Amniotic epithelial cell (primary cell): Measurements from ENCODE around the gene IDH2.

ENCODE experiments used
- DNase-seq: peaks from one replicate; pipeline ENCODE4 v3.0.0-alpha.2; 2010; ENCODE audit warnings: low read depth

Gene IDH2

GRCh38 chr15:90043530-90044010, 58.7 kb downstream of the IDH2 start:
- DNase-seq: no peak

GRCh38 chr15:90042766-90043529, 59.3 kb downstream of the IDH2 start:
- DNase-seq: no peak

GRCh38 chr15:90042356-90042755, 59.9 kb downstream of the IDH2 start:
- DNase-seq: no peak

- no peak for DNase-seq
Observed at GRCh38 chr15:90040618-90041017, 61.6 kb downstream of the IDH2 start.

DNA sequence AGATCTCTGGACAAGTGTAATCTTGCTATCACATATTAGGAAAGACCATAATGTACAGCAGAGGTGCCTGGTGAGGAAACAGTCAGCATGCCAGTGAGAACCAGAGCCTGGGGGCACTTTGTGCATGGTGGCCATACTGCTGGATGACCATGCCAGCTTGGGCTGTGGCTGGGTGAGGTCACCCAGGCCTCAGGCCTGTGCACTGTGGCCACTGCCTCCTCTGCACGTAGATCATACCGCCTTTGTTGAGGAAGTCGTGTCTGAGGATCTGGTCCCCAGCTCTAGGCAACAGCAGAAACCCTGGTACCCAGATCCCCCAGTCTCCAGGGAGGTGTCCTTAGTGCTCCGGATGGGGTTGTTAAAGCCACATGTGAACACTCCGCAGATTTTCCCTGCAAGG, 62.3 kb downstream of the IDH2 start:
- no peak for DNase-seq

DNA sequence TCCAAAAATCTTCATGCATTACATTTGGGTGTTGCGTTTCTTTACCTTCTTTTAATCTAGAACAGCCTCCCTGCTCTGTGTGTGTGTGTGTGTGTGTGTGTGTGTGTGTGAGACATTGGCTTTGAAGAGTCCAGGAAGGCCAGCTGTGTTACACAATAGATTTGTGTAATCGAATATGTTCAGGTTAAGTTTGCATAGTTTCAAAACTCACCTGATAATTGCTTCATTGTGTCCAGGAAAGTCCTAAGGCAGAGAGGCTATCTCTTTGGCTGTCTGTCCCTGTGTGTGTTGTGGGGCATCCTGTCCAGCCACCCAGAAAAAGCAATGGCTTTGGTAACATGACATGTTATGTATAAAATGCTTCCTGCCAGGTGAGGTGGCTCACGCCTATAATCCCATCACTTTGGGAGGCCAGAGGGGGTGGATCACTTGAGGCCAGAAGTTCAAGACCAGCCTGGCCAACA, 63.6 kb downstream of the IDH2 start:
- peak; percentile 17 for DNase-seq

DNA sequence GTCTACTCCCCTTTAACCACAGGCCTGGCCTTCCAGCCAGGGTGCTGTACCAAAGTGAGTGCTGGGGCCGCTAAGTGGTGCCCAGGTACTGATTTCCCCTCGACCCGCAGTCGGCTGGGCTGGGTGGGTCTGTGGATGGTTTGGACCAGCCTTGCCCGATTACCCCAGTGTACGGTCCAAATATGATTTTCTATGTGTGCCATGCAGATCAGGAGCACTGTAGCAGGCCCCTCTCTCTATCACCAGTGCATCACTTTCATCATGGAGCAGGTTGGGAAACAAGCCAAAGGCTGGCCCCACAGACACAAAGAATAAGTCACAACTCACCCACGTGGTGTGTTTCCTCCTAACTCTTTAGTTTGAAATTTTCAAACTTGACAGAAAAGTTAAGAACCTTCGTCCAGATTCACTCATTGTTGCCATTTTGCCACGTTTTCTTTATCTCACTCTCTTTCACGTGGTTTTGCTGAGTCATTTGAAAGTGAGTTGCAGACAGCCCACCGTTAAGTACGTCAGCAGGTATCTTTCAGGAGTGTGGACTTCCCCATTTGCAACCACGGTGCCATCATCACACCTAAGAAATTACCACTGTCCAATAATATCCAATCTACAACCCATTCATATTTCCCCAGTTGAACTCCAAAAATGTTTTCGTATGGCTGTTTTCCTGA, 64.2 kb downstream of the IDH2 start:
- peak; percentile 61 for DNase-seq

- peak; percentile 57 for DNase-seq
Observed at GRCh38 chr15:90037511-90037860, 64.8 kb downstream of the IDH2 start.

DNA sequence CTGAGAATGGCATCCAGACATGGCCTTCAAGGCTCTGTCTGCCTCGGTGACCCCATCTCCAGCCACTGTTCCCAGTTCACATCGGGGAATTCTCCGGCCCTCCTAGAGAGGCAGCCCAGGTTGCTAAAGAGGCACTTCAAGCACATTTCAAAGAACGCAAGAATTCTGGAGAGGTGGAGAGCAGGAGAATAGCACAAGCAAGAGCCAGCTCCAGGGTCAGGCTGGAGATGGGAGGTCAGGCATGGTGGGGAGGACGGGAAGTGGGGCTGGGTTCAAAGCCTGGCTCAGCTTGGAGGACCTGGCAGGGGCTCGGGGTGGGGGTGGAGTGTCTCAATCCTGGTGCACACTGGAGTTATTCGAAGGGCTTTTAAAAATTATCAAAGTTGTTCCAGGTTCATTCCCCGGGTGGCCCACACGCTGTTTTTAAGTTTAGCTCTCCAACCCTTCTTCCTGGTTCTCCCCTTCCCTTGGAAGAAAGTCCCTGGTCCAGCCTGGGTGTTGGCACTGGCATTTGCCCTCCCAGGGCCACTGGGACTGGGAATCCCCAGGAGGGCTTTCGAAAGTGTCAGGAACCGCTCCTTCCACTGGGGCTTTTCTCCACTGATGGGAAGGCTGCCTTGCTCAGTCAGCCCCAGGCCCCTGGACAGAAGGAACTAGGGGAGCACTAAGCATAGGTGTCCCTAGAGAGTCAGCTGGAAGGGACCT, 65.3 kb downstream of the IDH2 start:
- DNase-seq: no peak

- no peak for DNase-seq
Observed at GRCh38 chr15:90036343-90036742, 65.9 kb downstream of the IDH2 start.

DNA sequence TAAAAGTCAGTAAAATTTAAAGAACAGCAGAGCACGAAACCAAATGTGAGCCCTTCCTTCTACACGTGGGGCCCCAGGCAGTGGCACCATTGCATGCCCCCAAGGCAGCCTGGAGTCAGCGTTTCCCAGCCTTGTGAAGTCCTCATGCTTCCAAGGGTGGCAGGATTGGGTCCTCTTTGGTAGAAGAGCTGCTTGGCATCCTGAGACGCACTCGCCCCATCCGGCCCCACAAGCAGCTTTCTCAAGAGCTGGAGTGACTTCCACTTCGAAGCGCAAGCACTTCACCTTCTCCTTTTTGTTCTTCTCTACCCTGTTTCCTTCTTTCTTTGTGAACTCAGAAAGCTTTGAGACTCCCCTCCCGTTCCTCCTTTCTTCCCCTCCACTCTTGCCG, 66.4 kb downstream of the IDH2 start:
- DNase-seq: no peak

DNA sequence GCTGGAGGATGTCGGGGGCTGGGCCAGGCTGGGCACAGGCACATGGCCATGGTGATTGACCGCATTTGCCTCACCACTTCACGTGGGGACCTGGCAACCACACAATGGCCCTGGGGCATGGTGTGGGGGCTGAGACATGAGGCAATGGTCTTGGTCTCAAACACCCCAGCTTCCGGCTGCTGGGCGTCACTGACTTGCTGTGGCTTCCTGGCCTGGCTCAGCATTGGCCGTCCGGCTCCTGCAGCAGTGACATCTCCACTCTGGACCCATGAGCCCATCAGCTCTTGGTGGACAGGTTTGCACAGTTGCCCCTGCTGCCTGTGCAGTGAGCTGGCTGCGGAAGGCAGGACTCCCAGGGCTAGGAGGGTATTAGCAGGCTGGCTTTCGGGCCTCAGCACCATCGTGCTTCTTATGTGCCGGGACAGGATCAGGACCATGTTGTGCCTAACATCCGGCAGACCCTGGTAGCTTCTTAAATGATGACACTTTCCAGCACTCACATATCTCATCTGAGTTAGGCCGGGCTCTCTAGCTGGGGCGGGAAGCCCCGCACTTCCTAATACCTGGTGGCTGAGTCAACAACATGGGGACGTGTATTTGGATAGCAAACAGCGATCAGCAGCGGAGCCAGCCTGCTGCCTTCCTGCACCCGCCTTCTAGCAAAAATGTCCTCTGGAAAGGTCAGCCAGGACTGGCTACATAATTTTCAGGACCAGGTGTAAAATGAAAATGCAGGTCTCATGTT, 67.0 kb downstream of the IDH2 start:
- peak; percentile 52 for DNase-seq

DNA sequence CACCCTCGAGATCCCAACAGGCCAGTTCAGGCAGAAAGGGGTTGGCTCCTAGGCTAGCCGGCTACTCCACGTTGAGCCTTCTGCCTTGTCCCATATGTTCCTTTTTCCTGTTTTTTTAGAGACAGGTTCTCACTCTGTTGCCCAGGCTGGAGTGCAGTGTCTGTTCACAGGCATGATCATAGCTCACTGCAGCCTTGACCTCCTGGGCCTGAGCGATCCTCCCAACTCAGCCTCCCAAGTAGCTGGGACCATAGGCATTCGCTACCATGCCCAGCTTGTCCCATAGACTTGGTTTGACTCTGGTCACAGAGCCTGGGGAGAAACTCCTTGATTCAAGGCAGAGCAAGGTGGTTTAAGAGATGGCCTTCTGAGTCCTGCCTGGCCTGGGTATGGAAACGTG, 68.8 kb downstream of the IDH2 start:
- no peak for DNase-seq
